ENCODE measurements around the gene NR2C1. TPM values are rescaled to one million over a fixed set of nuclear protein-coding genes. Genes with fewer than 3 reads are reported as not detected.

The NR2C1 gene
- 10 to 100 TPM; 39.5 to 49.2 TPM for total RNA-seq

DNA sequence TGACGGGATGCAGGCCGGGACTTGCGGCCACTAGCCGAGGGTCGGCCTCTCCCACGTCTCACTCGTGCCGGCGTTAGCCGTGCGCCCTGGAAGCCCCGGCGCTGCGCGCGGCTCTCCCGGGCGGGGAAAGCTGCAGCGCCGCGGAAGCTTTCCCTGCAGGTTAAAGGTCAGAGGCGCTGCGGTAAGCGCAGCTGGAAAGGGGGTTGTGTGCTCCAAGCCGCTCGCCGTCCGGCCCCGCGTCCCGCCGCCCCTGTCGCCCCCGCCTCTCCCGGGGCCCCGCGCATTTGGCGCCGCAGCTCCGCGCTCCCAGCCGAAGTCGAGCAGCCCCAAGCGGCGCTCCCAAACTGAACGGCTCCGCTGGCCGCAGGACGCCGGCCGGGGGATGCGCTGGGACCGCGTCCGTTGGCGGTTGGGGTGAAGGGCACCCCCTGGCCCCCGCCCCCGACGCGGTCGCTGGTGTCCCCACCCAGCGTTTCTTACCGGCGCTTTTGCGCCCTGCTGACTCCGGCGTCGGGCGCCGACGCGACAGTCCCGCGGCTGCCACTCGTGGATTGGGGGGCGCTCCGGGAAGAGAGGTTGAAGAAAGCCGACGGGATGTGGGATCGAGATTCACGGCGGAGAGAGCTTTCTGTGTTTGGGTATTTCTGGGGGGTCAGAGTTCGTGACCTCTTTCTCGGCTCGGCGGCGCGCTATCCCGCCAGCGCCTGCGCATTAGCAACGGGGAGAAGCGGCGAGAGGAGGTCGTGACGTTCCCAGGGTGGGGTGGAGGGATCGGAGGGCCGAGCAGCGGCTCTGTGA, at the start of gene NR2C1:
TSS of gene NR2C1 (minus strand) at position 719 of the 798 bp plus-strand sequence. CDS start 6,234 bp downstream, outside the sequence.

DNA sequence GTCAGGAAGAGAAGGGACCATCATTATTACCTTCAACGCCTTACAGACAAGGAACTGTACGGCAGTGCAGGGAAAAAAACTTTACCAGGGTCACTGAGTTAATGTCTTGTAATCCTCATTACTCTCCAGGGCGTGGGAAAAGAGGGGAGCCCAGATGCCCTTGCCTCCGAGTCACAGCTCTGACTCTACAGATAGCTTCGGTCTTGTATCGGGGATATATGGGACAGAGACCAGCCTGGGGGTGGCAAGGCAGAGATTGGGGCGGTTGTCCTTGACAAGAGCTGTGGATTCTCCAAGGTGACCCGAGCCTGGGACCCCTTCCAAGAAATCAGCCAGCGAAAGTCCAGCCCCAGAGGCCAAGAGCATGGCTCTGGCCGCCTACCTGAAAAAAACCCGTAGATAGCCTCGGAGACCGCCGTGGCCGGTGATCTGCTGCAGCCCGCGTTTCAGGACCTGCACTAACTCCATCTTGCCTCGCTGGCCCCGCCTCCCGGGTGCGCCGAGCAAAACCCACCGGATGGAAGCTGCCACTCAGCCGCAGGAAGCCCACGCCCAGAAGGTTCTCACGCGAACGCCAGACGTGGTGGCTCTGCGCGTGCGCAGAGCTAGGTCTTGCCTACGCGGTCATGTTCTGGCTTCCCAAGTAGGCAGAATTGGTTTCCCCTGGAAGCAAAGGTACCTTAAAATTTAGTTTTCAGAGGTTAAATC, 70.1 kb downstream of the NR2C1 start, which contains the start of gene NDUFA12:
TSS of gene NDUFA12 (minus strand) at position 485 of the 708 bp plus-strand sequence. CDS start at position 468, 17 bp downstream.

Other genes with a start within 250 kb of the NR2C1 start
- 100 to 1,000 TPM; 156 to 163 TPM for gene NDUFA12, start 69.9 kb downstream of the NR2C1 start, total RNA-seq
- gene FGD6, start 143.8 kb upstream of the NR2C1 start, total RNA-seq, result under 1 TPM; 0.20 to 0.60 TPM
- 10 to 100 TPM; 31.0 to 37.1 TPM for gene VEZT, start 144.2 kb upstream of the NR2C1 start, total RNA-seq